DMS114 treated with DMSO at 0.1 percent for 48 hours (cell line): ENCODE measurements around the gene TNK2.
"Not testable (repeated sequence)": the region's sequence is repeated elsewhere in the genome, so short reads cannot be mapped to it uniquely, and the experiment has no call there.

Source experiments
- DNase-seq: peaks from one replicate; lab custom pipeline; 2025; ENCODE audit not compliant: unreplicated experiment; lab: John Stamatoyannopoulos, UW

Gene TNK2

GRCh38 chr3:195907934-195908693, at the start of gene TNK2:
TSS of gene TNK2 (minus strand) at chr3:195908551. CDS start at chr3:195888588, 19,963 bp downstream.
- no peak for DNase-seq

- no peak for DNase-seq
Observed at GRCh38 chr3:195956577-195956976, 48.2 kb upstream of the TNK2 start.

DNA sequence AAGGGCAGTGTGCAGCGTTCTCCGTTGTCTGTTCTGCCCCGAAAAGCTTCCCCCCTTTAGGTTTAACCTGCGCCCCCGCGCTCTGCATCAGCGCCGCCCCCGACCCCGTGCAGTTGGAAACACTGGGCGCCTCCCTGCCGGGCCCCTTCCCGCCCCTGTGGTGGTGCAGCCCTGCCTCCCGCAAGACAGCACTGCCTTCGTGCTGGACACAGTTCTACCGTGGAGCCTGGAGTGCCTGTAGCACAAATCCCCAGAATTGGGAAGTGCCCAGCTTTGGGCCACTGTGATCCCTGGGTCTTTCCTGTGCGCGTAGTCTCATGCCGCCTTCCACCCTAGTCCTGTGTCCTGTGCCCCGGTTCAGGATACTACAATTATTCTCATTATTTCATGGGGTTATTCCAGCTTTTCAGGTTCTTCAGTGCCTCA, 47.1 kb upstream of the TNK2 start:
- not testable (repeated sequence) for DNase-seq

DNA sequence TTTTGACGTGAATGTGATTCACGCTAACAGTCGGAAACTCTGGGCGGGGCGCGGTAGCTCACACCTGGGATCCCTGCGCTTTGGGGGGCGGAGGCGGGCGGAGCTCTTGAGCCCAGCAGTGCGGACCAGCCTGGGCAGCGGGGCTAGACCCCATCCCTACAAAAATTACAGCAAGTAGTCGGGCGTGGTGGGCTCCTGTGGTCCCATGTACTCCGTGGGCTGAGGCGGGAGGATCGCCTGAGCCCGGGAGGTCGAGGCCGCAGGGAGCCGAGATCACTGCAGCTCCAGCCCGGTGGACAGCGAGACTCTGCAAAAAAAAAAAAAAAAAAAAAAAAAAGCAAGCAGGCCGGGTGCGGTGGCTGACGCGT, 46.4 kb upstream of the TNK2 start:
- not testable (repeated sequence) for DNase-seq

DNA sequence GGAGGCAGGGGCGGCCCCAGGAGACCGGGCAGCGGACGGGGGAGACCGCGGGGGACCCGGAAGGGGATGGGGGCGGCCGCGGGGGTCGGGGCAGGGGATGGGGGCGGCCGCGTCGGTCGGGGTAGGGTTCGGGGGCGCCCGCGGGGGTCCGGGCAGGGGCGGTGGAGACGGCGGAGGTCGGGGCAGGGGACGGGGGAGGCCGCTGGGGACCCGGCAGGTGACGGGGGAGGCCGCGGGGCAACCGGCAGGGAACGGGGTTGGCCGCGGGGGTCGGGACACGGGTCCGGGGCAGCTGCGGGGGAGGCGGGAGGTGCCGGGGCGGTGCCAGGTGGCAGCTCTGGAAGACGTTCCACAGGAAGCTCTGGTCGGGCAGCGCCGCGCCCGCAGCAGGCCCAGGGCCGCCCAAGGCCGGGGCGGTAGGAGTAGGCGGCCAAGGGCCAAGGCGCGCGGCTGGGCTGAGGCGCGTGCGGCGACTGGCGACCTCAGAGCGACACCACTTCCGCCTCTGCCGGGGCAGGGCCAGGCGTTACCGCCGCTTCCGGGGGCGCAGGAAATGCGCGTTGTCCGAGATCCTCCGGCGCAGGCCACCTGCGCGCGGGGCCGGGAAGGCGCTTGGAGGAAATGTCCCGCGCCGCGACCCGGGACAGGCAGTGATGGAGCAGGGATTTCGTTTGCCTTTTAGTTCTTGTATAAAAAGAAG, 45.9 kb upstream of the TNK2 start:
- DNase-seq, result not testable (repeated sequence)

GRCh38 chr3:195952590-195952989, 44.2 kb upstream of the TNK2 start:
- DNase-seq, result not testable (repeated sequence)

- DNase-seq, result not testable (repeated sequence)
Observed at GRCh38 chr3:195951443-195952177, 43.3 kb upstream of the TNK2 start.

- DNase-seq, result not testable (repeated sequence)
Observed at GRCh38 chr3:195950731-195951130, 42.4 kb upstream of the TNK2 start.

DNA sequence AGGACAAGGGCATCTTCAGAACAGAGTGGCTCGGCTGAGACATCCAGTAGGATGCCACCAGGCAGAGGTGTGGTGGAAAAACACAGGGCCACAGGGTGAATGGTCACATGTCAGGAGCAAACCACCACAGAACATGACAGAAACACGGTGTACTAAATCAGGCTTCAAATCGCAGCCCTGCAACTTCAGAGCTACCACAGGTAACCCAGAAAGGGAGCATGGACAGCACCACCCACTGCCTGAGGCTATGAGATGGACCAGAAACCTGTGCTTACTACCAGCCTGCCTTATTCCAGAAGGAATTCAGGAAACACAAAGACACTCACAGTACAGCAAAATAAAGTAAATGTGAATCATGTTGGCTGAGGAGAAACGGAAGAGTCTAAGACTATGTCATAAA, 41.8 kb upstream of the TNK2 start:
- DNase-seq, result not testable (repeated sequence)

- DNase-seq, result not testable (repeated sequence)
Observed at GRCh38 chr3:195946910-195947699, 38.8 kb upstream of the TNK2 start.

DNA sequence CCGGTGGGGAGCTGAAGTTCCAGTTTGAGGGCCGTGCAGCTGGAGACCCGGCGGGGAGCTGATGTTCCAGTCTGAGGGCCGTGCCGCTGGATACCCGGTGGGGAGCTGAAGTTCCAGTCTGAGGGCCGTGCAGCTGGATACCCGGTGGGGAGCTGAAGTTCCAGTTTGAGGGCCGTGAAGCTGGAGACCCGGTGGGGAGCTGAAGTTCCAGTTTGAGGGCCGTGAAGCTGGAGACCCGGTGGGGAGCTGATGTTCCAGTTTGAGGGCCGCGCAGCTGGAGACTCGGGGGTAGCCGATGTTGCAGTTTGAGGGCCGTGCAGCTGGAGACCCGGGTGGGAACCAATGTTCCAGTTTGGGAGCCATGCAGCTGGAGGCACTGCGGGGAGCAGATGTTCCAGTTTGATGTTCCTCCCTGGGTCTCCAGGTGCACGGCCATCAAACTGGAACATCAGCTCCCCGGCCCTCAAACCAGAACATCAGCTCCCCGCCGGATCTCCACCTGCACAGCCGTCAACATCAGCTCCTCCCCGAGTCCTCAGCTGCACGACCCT, 33.0 kb upstream of the TNK2 start:
- not testable (repeated sequence) for DNase-seq

GRCh38 chr3:195940806-195941205, 32.5 kb upstream of the TNK2 start:
- not testable (repeated sequence) for DNase-seq

- not testable (repeated sequence) for DNase-seq
Observed at GRCh38 chr3:195939526-195940470, 31.4 kb upstream of the TNK2 start.

DNA sequence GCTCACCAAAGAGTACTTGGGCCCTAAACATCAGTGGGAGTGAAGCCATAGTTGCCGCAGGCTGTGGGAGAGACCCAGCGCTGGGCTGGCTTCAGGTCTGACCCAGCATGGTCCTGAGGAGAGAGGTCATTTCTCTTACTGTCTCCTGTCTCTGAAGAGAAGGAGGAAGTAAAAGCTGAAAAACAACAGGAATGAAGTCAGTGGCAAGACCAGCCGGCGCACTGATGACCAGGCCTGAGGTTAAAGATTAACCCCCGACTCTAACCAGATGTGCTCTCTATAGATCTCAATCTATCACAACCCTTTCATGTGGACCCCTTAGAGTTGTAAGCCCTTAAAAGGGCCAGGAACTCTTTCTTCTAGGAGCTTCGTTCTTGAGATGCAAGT, 24.7 kb upstream of the TNK2 start:
- DNase-seq, result not testable (repeated sequence)

- no peak for DNase-seq
Observed at GRCh38 chr3:195932418-195933043, 24.2 kb upstream of the TNK2 start.

DNA sequence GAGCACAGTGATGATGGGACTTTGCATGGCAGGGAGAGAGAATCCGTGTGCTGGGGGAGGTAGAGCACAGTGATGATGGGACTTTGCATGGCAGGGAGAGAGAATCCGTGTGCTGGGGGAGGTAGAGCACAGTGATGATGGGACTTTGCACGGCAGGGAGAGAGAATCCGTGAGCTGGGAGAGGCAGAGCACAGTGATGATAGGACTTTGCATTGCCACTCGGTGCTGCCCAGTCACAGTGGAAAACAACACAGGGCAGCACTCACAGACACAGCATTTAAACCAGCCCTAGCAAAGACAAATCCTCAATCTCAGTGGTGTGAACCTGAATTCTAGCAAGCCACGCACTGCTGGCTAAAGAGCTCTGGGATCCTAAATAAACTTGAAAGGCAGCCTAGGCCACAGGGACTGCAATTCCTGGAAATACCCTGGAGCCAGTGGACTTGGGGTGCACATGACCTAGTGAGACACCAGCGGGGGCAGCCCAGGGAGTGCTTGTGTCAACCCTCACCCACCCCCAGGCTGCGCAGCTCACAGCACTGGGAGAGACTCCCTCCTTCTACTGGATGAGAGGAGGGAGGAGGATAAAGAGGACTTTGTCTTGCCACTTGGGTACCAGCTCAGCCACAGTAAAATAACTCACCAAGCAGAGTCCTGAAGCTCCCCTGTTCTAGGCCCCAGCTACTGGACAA, 23.4 kb upstream of the TNK2 start:
- no peak for DNase-seq

DNA sequence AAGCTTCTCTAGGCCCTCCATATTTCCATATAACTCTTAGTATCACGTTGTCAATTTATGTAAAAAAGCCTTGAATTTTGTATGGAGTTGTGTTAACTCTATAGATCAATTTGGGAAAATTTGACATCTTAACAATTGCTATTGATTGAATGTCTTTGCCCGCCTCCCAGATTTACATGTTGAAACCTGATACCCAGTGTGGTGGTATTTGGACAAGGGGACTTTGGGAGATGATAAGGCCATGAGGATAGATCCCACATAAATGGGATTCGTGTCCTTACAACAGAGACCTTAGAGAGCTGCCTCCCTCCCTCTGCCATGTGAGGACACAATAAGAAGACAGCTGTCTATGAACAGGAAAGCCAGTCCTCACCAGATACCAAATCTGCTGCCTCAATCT, 21.1 kb upstream of the TNK2 start:
- DNase-seq, result no peak

- DNase-seq, result no peak
Observed at GRCh38 chr3:195921334-195921791, 13.0 kb upstream of the TNK2 start.
